ENCODE data around the gene DIRAS1. TPM values are rescaled to one million over a fixed set of nuclear protein-coding genes. Genes with fewer than 3 reads are reported as not detected.
"Not testable (repeated sequence)": the region's sequence is repeated elsewhere in the genome, so short reads cannot be mapped to it uniquely, and the experiment has no call there.

Gene DIRAS1
- total and polyA plus RNA-seq, 3 donors from 2014 or later = 8.1 to 33.1 (median 22.5) TPM

DNA sequence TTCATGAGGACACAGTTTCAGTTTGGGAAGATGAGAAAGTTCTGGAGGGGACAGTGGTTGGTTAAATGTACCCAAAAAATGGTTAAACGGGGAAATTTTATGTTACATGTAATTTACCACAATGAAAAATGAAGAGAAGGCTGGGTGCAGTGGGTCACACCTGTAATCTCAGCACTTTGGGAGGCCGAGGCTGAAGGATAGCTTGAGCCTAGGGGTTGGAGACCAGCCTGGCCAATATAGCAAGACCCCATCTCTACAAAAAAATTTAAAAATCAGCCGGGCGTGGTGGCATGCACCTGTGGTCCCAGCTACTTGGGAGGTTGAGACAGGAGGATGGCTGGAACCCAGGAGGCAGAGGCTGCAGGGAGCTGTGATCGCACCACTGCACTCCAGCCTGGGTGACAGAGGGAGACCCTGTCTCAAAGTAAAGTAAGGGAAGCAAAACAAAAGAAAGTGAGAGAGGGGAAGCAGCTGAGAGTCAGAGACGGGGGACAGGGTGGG lies 35.9 kb downstream of the DIRAS1 start:
- Histone ChIP-seq H3K4me3 (no peak overlapping the region), H3K27ac (peak overlapping the region; percentile 39 to 69), H3K27me3 (no peaks in the 10 kb centered on the region), H3K36me3 (ENCODE audit: low read depth, missing control alignments) (no peaks in the 10 kb centered on the region), H3K4me1 (no peaks in the 10 kb centered on the region), H3K9me3 (no peaks in the 10 kb centered on the region)
- no peak for DNase-seq
- 67 to 73% methylated on average over 6 of the region's 6 CpGs for WGBS, 2 donors
- TF ChIP-seq CTCF (IDR thresholded peaks at IDR 0.05) = no peak
- no peak for TF ChIP-seq POLR2A (IDR thresholded peaks at IDR 0.05)
- intact Hi-C loops (cut with DNase I; ENCODE audit: low total_unique reads) = no loop called here

DNA sequence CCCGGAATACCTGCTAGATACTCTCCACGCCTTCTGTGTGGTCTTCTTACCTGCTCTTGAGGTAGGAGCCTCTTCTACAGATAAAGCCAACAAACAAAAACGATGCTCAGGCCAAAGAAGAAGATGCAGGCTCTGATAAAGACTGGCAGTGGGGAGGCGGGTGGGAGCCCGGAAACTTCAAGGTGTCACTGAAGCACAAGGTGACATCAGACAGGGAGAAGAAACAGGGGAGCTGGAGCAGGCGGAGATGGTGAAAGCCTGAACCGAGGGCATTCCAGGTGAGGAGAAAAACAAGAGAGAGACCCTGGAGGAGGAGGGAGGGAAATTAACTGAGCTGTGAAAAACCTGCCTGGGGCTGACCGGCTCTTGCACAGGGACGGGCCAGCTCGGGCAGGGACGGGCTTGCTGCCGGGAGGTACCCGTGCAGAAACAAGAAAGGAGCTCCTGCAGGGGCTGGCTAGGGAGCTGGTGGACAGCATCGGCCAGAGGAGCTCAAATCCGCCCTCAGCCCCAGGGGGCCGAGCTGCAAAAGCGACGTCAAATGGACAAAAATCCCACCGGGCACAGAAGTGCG lies 37.7 kb downstream of the DIRAS1 start:
- Histone ChIP-seq H3K9me3 (no peaks in the 10 kb centered on the region), H3K27me3 (no peaks in the 10 kb centered on the region), H3K36me3 (ENCODE audit: low read depth, missing control alignments) (no peaks in the 10 kb centered on the region), H3K4me1 (no peaks in the 10 kb centered on the region), H3K4me3 (no peak overlapping the region), H3K27ac (no peak overlapping the region)
- intact Hi-C loops (cut with DNase I; ENCODE audit: low total_unique reads) = no loop called here
- DNase-seq = no peak
- TF ChIP-seq CTCF (IDR thresholded peaks at IDR 0.05) (no peak), POLR2A (IDR thresholded peaks at IDR 0.05) (no peak)
- WGBS, 2 donors = 70 to 76% methylated on average over 18 to 20 of the region's 20 CpGs

DNA sequence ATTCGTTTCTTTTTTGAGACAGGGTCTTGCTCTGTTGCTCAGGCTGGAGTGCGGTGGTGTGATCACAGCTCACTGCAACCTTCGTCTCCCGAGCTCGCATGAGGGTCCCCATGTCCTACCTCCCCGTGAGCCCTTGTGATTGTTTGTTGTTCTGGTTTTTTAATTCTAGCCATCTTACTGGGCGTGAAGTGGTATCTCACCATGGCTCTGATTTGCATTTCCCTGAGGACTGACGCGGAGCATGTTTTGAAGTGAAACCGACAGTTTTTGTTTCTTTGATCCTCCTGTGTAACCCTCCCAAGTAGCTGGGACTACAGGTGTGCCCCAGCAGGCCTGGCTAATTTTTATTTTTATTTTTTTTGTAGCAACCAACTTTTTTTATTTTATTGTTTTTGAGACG lies 40.4 kb downstream of the DIRAS1 start:
- Histone ChIP-seq H3K27me3 (no peaks in the 10 kb centered on the region), H3K9me3 (no peaks in the 10 kb centered on the region), H3K4me3 (no peak overlapping the region), H3K27ac (no peak overlapping the region), H3K36me3 (ENCODE audit: low read depth, missing control alignments) (no peaks in the 10 kb centered on the region), H3K4me1 (peaks cover 4% of the 10 kb centered on the region)
- intact Hi-C loops (cut with DNase I; ENCODE audit: low total_unique reads) = no loop called here
- 92 to 93% methylated on average over 11 of the region's 11 CpGs for WGBS, 2 donors
- no peak for DNase-seq
- no peak for TF ChIP-seq POLR2A (IDR thresholded peaks at IDR 0.05)
- TF ChIP-seq CTCF (IDR thresholded peaks at IDR 0.05) = no peak

DNA sequence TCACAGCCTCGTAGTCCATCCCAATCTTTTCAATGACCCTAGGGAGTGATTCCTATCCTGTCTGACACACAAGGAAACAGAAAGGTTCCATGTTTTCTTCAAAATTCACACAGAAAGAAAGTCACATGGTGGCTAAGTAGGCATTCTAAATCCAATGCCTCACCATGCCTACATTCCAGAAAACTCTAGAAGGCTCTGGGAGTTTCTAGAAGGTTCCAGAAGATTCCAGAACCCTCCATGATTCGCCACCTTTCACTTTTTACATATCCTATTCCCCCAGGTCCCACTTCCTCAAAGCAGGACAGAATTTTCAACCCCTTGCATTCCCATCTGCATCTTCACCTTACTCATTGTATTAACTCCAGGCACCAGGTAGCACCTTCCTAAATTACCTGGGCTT lies 41.7 kb downstream of the DIRAS1 start:
- Histone ChIP-seq H3K4me3 (no peak overlapping the region), H3K9me3 (no peaks in the 10 kb centered on the region), H3K4me1 (peaks cover 9% of the 10 kb centered on the region), H3K27me3 (no peaks in the 10 kb centered on the region), H3K27ac (no peak overlapping the region), H3K36me3 (ENCODE audit: low read depth, missing control alignments) (no peaks in the 10 kb centered on the region)
- TF ChIP-seq POLR2A (IDR thresholded peaks at IDR 0.05) (no peak), CTCF (IDR thresholded peaks at IDR 0.05) (no peak)
- intact Hi-C loops (cut with DNase I; ENCODE audit: low total_unique reads) = no loop called here
- DNase-seq = no peak
- 85 to 91% methylated on average over 2 of the region's 2 CpGs for WGBS, 2 donors

- DNase-seq; H3K27me3 ChIP-seq; intact Hi-C loops (cut with DNase I; ENCODE audit: low total_unique reads); H3K4me1 ChIP-seq; H3K9me3 ChIP-seq; H3K36me3 ChIP-seq (ENCODE audit: low read depth, missing control alignments); H3K27ac ChIP-seq; H3K4me3 ChIP-seq: not testable (repeated sequence)
- WGBS, 2 donors = 88 to 90% methylated on average over 5 of the region's 5 CpGs
Observed at GRCh38 chr19:2678948-2679347, 42.2 kb downstream of the DIRAS1 start.

All from testis (tissue), 3 donors.